ENCODE results near the gene ELL. TPM values are rescaled to one million over a fixed set of nuclear protein-coding genes. Genes with fewer than 3 reads are reported as not detected.
A peak's percentile ranks its signal among the peaks of the same experiment; 100 is the strongest.

ELL gene
- total RNA-seq, 1 donor from 2014 or later: 9.7 TPM

DNA sequence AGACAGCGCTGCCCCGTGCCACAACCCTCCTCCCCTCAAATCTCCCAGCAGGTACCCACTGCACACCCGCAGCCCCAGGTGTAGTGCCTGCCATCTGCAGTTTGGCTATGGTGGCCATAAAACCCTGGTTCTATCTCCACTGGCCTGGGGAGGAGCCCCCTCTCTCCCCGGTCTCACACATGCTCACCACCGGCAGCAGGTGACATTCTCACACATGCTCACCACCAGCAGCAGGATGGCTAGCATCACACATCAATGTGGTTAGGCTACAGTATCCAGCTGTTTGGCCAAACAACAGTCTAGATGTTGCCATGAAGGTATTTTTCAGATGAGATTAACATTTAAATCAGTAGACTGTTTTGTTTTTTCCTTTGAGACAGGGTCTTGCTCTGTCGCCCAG is 31.1 kb downstream of the ELL start:
- DNase-seq (ENCODE audit: low read depth): no peak
- no peaks in the 10 kb centered on the region for H3K36me3 ChIP-seq (ENCODE audit: control insufficient read depth, insufficient read depth, low read length)
- H3K27me3 ChIP-seq (ENCODE audit: control insufficient read depth, insufficient read depth, low read length): no peaks in the 10 kb centered on the region
- no peak for FAIRE-seq
- TF ChIP-seq, protein P1, sequence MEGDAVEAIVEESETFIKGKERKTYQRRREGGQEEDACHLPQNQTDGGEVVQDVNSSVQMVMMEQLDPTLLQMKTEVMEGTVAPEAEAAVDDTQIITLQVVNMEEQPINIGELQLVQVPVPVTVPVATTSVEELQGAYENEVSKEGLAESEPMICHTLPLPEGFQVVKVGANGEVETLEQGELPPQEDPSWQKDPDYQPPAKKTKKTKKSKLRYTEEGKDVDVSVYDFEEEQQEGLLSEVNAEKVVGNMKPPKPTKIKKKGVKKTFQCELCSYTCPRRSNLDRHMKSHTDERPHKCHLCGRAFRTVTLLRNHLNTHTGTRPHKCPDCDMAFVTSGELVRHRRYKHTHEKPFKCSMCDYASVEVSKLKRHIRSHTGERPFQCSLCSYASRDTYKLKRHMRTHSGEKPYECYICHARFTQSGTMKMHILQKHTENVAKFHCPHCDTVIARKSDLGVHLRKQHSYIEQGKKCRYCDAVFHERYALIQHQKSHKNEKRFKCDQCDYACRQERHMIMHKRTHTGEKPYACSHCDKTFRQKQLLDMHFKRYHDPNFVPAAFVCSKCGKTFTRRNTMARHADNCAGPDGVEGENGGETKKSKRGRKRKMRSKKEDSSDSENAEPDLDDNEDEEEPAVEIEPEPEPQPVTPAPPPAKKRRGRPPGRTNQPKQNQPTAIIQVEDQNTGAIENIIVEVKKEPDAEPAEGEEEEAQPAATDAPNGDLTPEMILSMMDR (IDR thresholded peaks at IDR 0.05; ENCODE audit: insufficient read depth, low read length, severe bottlenecking): no peak
- H3K4me3 ChIP-seq (ENCODE audit: low read depth, low read length): no peak overlapping the region

DNA sequence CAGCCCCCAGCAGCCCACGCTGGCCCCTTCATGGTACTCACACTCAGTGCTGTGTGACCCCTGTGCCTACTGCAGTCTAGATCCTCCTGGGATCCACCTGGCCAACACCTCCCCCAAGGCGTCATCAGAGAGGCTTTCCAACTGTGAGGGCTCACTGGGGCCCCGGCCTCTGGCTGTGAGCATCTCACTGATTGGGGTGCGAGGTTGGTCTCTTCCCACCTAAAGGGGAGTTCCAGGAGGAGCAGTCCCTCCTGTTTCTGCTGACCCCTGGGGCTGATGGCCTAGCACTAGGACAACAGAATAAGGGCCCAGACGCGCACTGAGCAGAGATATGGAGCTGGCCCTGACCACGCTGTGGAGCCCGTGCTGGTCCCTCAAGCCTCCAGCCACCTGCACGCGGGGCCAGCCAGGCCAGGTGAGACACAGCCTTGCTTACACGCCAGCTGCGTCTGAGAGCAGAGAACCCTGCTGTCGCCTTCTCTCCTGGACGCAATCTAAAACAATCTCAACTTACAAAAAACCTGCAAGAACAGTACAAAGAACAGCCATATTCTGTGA is 32.2 kb downstream of the ELL start:
- TF ChIP-seq, protein P1 (IDR thresholded peaks at IDR 0.05; ENCODE audit: insufficient read depth, low read length, severe bottlenecking): no peak
- Histone ChIP-seq H3K36me3 (ENCODE audit: control insufficient read depth, insufficient read depth, low read length) (no peaks in the 10 kb centered on the region), H3K27me3 (ENCODE audit: control insufficient read depth, insufficient read depth, low read length) (no peaks in the 10 kb centered on the region), H3K4me3 (ENCODE audit: low read depth, low read length) (no peak overlapping the region)
- FAIRE-seq (no peak), DNase-seq (ENCODE audit: low read depth) (no peak)

DNA sequence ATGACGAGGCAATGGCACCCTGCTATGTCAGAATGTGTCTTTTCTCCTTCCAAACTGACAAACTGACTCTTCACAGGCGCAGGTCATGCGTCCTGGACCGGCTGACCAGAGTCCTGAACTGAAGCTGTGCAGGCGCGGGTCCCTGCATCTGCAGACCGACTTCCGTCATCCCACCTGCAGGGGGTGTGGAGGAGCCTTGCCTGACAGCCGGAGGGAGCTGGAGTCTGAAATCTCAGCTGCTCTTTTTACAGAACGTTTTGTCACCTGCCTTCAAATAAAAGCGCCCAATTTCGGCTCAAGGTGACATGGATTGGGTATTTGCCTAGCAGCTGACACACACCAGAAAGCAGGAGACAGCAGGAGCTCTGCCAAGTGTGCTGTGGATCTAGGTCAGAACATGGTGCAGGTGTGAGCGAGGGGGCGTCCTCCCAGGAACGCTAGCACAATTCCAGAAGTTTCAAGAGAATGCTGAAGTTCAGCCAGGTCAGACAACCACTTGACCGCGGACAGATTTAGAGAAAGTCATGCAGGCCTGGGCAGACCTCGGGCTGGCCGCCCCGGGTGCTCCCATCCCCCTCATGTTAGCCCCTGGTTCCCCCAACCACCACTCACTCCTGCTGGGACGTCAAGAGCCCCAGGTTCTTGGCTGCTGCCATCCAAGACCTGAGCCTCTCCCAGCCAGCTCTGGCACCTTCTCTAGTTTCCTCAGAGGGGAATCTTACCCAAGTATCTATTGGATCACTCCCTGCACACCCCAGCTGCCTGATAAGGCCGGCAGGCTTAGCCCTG is 32.8 kb downstream of the ELL start:
- Histone ChIP-seq H3K4me3 (ENCODE audit: low read depth, low read length) (no peak overlapping the region), H3K27me3 (ENCODE audit: control insufficient read depth, insufficient read depth, low read length) (no peaks in the 10 kb centered on the region), H3K36me3 (ENCODE audit: control insufficient read depth, insufficient read depth, low read length) (no peaks in the 10 kb centered on the region)
- DNase-seq (ENCODE audit: low read depth) (no peak), FAIRE-seq (no peak)
- TF ChIP-seq, protein P1 (IDR thresholded peaks at IDR 0.05; ENCODE audit: insufficient read depth, low read length, severe bottlenecking): peak; percentile 53

GRCh38 chr19:18488403-18488723 is 33.5 kb downstream of the ELL start:
- FAIRE-seq (no peak), DNase-seq (ENCODE audit: low read depth) (no peak)
- Histone ChIP-seq H3K4me3 (ENCODE audit: low read depth, low read length) (no peak overlapping the region), H3K27me3 (ENCODE audit: control insufficient read depth, insufficient read depth, low read length) (no peaks in the 10 kb centered on the region), H3K36me3 (ENCODE audit: control insufficient read depth, insufficient read depth, low read length) (no peaks in the 10 kb centered on the region)
- TF ChIP-seq, protein P1 (IDR thresholded peaks at IDR 0.05; ENCODE audit: insufficient read depth, low read length, severe bottlenecking): peak; percentile 48

DNA sequence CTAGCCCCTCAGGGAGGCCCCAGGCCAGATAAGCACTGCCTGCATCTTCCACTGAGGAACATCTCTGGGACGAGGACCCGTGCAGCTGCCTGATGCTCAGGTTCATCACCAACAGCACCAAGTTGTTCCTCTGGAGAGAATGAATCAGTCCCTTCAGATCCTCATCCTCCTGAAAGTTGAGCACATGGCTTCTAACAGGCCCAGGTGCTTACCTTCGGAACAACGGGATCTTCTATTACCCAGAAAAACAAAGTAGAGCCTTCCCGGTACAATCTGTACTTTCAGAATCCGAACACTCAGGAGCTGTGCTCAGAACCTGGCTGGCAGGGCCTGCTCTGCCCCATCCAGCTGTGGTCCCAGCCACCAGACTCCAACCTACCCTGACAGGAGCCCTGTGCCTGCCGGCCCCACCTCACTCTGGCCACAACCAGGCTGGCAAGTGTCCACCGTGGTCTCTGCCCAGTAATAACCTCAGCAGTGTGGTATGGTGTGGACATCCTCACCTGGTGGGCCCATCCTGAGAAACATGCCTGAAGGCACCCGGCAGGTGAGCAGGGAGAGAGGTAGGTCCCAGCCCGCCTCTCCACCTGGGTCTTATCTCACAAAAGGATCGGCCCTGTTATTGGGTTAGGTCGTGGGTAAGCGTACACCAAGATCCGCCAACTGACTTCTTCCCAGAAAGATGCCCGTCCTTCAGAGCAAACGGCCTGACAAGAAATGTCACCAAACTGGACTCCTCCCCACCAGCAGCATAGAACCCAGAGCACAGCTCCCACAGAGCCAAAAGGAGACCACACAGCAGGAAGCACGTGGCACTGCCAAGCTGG is 34.1 kb downstream of the ELL start:
- DNase-seq (ENCODE audit: low read depth): no peak
- Histone ChIP-seq H3K4me3 (ENCODE audit: low read depth, low read length) (no peak overlapping the region), H3K27me3 (ENCODE audit: control insufficient read depth, insufficient read depth, low read length) (no peaks in the 10 kb centered on the region), H3K36me3 (ENCODE audit: control insufficient read depth, insufficient read depth, low read length) (no peaks in the 10 kb centered on the region)
- FAIRE-seq: peak; percentile 55
- TF ChIP-seq, protein P1 (IDR thresholded peaks at IDR 0.05; ENCODE audit: insufficient read depth, low read length, severe bottlenecking): no peak
